ENCODE data around the gene COPS6.

DNA sequence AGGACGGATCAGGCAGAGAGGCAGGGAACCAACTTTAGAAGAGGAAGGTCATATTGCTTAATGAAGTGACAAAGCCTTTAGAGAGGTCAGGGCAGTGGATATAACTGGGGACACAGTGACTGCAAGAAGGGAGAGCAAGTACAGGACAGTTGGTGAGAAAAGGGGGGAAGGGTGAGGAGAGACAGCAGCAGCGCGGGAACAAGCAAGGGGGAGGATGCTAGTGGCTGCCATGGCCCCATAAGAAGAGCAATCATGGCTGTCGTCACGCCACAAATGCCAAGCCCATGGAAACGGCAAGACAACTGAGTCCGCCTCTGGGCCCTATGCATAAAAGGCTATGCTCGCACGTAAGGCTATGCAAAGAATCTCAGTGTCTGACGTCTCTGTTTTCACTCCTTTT is 16.3 kb upstream of the COPS6 start:
- TF ChIP-seq TAF1 (conservative IDR thresholded peaks at IDR 0.05) (no peak), REST (IDR thresholded peaks at IDR 0.05) (no peak)
- TF ChIP-seq, protein P1, sequence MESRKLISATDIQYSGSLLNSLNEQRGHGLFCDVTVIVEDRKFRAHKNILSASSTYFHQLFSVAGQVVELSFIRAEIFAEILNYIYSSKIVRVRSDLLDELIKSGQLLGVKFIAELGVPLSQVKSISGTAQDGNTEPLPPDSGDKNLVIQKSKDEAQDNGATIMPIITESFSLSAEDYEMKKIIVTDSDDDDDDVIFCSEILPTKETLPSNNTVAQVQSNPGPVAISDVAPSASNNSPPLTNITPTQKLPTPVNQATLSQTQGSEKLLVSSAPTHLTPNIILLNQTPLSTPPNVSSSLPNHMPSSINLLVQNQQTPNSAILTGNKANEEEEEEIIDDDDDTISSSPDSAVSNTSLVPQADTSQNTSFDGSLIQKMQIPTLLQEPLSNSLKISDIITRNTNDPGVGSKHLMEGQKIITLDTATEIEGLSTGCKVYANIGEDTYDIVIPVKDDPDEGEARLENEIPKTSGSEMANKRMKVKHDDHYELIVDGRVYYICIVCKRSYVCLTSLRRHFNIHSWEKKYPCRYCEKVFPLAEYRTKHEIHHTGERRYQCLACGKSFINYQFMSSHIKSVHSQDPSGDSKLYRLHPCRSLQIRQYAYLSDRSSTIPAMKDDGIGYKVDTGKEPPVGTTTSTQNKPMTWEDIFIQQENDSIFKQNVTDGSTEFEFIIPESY (IDR thresholded peaks at IDR 0.05) = no peak
- TF ChIP-seq, protein P2, sequence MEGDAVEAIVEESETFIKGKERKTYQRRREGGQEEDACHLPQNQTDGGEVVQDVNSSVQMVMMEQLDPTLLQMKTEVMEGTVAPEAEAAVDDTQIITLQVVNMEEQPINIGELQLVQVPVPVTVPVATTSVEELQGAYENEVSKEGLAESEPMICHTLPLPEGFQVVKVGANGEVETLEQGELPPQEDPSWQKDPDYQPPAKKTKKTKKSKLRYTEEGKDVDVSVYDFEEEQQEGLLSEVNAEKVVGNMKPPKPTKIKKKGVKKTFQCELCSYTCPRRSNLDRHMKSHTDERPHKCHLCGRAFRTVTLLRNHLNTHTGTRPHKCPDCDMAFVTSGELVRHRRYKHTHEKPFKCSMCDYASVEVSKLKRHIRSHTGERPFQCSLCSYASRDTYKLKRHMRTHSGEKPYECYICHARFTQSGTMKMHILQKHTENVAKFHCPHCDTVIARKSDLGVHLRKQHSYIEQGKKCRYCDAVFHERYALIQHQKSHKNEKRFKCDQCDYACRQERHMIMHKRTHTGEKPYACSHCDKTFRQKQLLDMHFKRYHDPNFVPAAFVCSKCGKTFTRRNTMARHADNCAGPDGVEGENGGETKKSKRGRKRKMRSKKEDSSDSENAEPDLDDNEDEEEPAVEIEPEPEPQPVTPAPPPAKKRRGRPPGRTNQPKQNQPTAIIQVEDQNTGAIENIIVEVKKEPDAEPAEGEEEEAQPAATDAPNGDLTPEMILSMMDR (IDR thresholded peaks at IDR 0.05; ENCODE audit: low read depth, low read length, missing input control) = no peak
